T-helper 2 cell (primary cell): ENCODE measurements around the gene SEPTIN8.

Experiments used
- DNase-seq, 5 experiments: peaks; one replicate each; pipeline versions ENCODE4 v3.0.0 to v3.0.0-alpha.2; 2012 to 2022

Gene SEPTIN8

GRCh38 chr5:132779961-132780360 lies 2.9 kb upstream of the SEPTIN8 start:
- no peak for DNase-seq

- no peak for DNase-seq
Measured at GRCh38 chr5:132778856-132779255, 1.8 kb upstream of the SEPTIN8 start.

GRCh38 chr5:132778129-132778528 lies 1.1 kb upstream of the SEPTIN8 start:
- no peak for DNase-seq

- no peak for DNase-seq
Measured at GRCh38 chr5:132776938-132777208, 166 bp downstream of the SEPTIN8 start.

GRCh38 chr5:132776131-132776937 lies 705 bp downstream of the SEPTIN8 start:
- DNase-seq, result peak in 1 of 5 experiments; percentile 8

GRCh38 chr5:132775476-132775961 lies 1.5 kb downstream of the SEPTIN8 start:
- DNase-seq, result no peak

GRCh38 chr5:132774896-132775295 lies 2.1 kb downstream of the SEPTIN8 start:
- no peak for DNase-seq

GRCh38 chr5:132774406-132774805 lies 2.6 kb downstream of the SEPTIN8 start:
- DNase-seq, result no peak

GRCh38 chr5:132773601-132774355 lies 3.3 kb downstream of the SEPTIN8 start:
- no peak for DNase-seq

GRCh38 chr5:132773114-132773513 lies 3.9 kb downstream of the SEPTIN8 start:
- no peak for DNase-seq

GRCh38 chr5:132772291-132773070 lies 4.6 kb downstream of the SEPTIN8 start:
- DNase-seq, result no peak

GRCh38 chr5:132771503-132771998 lies 5.5 kb downstream of the SEPTIN8 start:
- DNase-seq, result no peak

- no peak for DNase-seq
Measured at GRCh38 chr5:132770476-132771159, 6.4 kb downstream of the SEPTIN8 start.

- no peak for DNase-seq
Measured at GRCh38 chr5:132768485-132768868, 8.6 kb downstream of the SEPTIN8 start.

GRCh38 chr5:132767150-132767549 lies 9.9 kb downstream of the SEPTIN8 start:
- no peak for DNase-seq

- DNase-seq, result no peak
Measured at GRCh38 chr5:132766806-132767055, 10.3 kb downstream of the SEPTIN8 start.

- DNase-seq, result no peak
Measured at GRCh38 chr5:132766020-132766805, 10.8 kb downstream of the SEPTIN8 start.

- DNase-seq, result no peak
Measured at GRCh38 chr5:132765311-132766019, 11.6 kb downstream of the SEPTIN8 start.

GRCh38 chr5:132764671-132765238 lies 12.3 kb downstream of the SEPTIN8 start:
- no peak for DNase-seq

GRCh38 chr5:132764051-132764450 lies 13.0 kb downstream of the SEPTIN8 start:
- no peak for DNase-seq
